ENCODE results near the gene TPSAB1.

TPSAB1 gene

GRCh38 chr16:1211451-1212268, 28.8 kb upstream of the TPSAB1 start:
- no peak for DNase-seq

GRCh38 chr16:1212616-1213194, 27.8 kb upstream of the TPSAB1 start:
- no peak for DNase-seq

- DNase-seq = no peak
Observed at GRCh38 chr16:1213231-1213630, 27.3 kb upstream of the TPSAB1 start.

GRCh38 chr16:1213796-1214372, 26.6 kb upstream of the TPSAB1 start:
- no peak for DNase-seq

GRCh38 chr16:1214719-1215118, 25.8 kb upstream of the TPSAB1 start:
- no peak for DNase-seq

GRCh38 chr16:1215574-1216295, 24.8 kb upstream of the TPSAB1 start:
- DNase-seq = no peak

GRCh38 chr16:1216296-1216619, 24.2 kb upstream of the TPSAB1 start:
- DNase-seq = no peak

GRCh38 chr16:1216681-1217400, 23.7 kb upstream of the TPSAB1 start:
- no peak for DNase-seq

- no peak for DNase-seq
Observed at GRCh38 chr16:1217526-1217925, 23.0 kb upstream of the TPSAB1 start.

- no peak for DNase-seq
Observed at GRCh38 chr16:1218061-1218929, 22.2 kb upstream of the TPSAB1 start.

- no peak for DNase-seq
Observed at GRCh38 chr16:1218930-1219611, 21.4 kb upstream of the TPSAB1 start.

GRCh38 chr16:1220098-1220728, 20.3 kb upstream of the TPSAB1 start:
- DNase-seq = no peak

GRCh38 chr16:1220841-1221627, 19.5 kb upstream of the TPSAB1 start:
- DNase-seq = no peak

GRCh38 chr16:1221628-1222552, 18.6 kb upstream of the TPSAB1 start:
- DNase-seq = no peak

- no peak for DNase-seq
Observed at GRCh38 chr16:1222553-1223354, 17.8 kb upstream of the TPSAB1 start.

- no peak for DNase-seq
Observed at GRCh38 chr16:1223355-1224214, 16.9 kb upstream of the TPSAB1 start.

GRCh38 chr16:1224558-1224957, 15.9 kb upstream of the TPSAB1 start:
- no peak for DNase-seq

All from activated effector memory CD4-positive, alpha-beta T cell treated with Interleukin-2 at 50 U/mL for 16 hours (primary cell).